C1 segment of cervical spinal cord (tissue), 14 donors: ENCODE data around the gene SLC22A31.
A peak's percentile ranks its signal among the peaks of the same experiment; 100 is the strongest.
"Not testable (repeated sequence)": the region's sequence is repeated elsewhere in the genome, so short reads cannot be mapped to it uniquely, and the experiment has no call there.

ENCODE experiments used
- DNase-seq, 14 donors: peaks; one replicate each; lab custom pipeline; 2025; lab: John Stamatoyannopoulos, UW

The SLC22A31 gene

DNA sequence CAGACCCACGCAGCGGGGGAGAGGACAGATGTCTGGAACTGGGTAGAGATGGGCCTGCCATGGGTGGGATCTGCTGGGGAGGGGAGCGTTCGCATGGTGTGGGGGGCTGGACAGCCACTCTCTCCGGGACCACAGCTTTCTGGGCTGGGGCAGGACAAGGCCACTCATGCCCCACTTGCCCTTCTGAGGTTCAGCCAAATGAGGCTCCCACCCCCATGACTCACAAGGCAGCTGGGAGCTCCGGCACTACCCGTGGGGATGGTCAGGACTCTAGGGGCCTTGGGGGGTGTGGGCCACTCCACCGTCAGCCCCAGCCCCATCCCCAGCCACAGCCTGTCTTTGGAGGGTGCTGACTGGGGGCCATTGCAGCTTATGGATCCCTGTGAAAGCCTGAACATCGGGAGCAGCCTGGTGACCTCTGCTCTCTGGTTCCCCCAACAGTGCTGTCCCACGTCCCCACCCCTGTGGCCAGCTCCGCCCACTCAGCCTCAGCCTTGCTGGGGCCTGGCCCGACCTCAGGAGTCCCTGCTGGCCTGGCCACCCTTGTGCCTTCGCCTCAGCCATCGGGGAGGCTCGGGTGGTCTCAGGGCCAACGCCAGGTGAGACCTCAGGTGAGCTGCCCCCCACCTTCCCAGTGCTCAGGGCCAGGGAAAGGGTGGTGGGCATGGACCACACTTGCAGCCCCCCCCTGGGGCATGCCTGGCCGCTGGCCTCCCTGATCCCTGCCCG, 33.5 kb downstream of the SLC22A31 start:
- DNase-seq, result no peak

DNA sequence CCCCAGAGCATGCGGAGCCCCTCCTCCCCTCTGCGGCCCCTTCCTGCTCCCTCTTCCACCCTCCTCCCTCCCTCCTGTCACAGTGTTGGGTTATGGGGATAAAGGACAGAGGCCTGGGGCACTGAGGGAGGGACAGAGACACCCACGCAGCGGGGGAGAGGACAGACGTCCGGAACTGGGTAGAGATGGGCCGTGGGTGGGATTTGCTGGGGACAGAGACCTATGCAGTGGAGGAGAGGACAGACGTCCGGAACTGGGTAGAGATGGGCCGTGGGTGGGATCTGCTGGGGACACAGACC, 34.7 kb downstream of the SLC22A31 start:
- not testable (repeated sequence) for DNase-seq

DNA sequence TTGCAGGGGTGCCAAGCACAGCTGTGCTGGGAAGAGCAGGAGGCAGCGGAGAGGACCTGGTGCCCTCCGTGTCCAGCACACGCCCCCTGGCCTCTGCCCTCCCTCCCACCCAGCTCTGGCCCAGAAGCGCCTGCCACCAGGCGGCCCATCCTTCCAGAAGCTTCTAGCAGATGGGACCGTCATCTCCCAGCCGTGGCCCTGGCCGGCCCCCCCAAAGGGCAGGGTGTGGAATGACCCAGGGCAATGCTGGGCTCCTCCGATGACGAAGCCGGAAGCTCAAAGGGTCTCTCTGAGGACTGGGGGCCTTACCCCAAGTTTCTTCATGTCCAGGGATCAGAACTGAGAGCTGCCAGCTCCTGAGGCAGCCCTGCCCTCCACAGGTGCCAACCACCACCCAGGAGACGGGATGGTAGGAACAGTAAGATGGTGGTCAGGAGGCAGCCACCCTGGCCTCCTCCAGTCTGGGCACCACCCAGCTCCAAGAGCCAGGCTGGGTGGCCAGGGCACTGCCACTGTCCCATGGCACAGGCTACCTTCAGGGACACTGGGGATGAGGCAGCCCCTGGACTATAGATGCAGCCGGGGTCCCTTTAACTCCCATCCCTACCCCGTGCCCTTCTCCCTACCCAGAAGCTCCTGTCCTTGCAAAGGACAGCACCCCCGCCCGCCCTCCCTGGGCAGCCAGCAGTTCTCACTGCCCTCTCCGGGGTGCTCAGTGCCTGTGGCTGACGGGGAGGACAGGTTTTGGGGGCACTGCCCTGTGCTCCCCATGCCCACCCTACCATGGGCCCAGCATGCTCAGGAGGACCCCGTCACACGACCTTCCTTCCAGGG, 35.3 kb downstream of the SLC22A31 start:
- no peak for DNase-seq

DNA sequence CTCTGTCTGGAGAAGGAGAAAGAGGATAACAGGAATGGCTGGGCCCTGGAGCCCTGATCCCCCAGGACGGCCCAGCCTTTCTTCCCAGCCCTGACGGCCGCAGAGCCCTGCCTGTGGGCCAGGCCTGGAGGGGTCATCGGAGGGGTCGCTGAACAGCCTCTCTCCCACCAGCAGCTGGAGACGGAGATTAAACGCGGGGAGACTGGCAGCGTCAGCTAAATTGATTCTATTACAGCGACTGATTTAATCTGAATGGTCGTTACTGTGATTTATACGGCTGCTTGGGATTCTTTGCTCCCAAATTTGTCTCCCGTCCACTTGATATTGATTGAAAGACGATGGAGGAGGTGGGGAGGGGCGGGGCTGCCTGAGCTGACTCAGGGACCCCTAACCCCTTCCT, 35.9 kb downstream of the SLC22A31 start:
- DNase-seq, result no peak

DNA sequence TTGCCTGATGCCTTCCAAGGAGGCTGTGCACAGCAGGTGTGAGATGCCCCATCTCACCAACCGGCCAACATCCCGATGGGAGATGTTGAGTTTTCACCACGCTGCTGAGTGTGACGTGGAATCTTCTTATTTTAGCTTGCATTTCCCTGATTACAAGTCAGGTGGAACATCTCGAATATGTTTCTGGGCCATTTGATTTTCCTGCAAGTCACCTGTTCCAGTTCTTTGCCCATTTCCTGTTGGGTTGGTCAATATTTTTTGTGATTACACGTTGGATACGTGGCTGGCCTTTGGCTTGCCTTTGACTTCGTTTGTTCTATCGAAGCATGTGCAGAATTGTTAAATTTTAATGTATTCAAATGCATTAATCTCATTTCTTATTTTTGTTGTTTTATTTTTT, 37.0 kb downstream of the SLC22A31 start:
- DNase-seq, result no peak

DNA sequence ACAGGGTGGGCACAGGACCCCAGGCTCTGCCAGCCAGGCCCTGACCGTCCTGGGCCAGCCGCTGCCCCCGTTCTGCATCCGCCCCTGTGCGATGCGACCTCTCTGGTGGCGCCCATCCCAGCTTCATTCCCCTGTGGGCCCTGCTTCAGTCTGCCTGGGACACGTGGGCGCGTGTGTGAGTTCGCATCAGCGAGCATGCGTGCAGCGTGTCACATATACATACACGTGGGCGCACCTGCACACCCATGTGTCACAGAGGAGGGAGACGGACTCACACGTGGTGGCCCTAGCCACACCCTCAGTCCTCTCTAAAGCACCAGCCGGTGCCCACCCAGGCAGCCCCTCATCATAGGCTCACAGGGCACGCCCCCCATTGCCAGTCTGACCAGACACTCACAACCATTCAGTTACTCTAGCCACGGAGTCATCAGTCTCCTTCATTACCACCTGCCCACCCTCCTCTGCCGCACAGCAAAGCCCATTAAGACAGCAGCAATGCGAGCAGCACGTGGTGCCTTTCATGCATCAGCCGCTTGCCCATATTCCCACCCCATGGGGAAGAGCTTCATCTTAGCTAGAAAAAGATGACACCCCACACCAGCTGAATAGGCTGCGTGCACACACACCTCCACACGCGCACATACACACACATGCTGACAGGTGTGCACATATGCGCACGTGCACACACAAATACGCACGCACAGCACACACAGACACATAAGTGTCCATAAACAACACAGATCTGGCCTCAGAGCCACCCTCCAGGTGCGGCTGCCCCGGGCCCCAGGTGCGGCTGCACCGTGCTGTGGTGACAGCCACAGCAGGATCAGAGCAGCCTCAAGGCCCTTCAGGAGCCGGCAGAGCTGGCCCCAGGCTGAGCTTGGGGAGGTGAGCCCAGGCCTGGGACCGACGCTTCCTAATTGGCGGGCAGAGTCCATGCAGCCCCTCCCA, 38.3 kb downstream of the SLC22A31 start:
- no peak for DNase-seq

DNA sequence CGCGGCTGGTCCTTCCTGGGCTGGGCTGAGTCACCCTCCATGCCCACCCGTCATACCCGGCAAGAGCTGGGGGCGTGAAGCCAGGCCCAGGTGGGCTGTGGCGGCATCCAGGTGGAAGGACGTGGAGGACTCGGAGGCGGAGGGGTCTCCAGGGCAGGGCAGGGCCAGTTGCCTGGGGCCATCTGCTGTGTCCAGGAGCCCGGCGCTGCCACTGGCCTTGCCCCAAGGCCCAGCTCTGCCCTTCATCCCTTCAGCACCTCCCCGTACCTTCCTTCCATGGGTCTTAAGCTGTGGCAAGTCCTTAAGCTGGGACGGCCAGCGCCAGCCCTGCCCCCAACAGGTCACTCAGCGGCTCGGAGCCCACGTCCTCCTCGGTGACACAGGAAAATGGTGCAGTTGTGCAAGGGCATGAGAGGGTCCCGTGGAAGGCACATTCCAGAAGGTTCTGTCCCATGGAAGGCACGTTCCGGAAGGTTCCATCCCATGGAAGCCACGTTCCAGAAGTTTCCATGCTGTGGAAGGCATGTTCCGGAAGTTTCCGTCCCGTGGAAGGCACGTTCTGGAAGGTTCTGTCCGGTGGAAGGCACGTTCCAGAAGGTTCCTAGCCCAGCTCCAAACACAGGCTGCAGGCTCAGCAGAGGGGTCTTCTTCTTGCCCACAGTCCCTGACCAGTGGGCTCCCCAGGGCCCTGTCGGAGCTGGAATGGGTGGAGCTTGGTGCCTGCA, 39.2 kb downstream of the SLC22A31 start:
- no peak for DNase-seq

DNA sequence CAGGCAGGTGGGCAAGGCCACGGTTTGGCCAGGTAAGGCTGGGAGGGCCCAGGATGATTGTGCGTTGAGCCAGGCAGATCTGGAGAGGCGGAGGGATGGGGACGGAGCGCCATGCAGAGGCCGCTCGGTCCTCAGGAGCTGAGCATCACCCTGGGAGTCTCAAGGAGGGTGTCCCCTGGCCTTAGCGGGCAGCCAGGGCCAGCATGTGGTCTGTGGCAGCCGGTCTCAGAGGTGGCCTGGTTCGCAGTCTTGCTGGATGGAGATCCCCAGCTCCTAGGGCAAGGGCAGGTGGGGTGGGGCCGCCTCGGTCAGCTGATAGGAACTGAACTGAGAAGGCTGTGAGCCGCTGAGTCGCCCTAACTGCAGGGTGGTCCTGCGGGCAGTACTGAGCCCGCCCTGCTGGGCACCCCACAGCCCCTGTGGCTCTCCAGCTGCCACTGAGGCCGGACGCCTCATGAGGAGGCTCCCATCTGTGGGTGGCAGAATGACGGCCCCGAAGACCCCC, 40.4 kb downstream of the SLC22A31 start:
- no peak for DNase-seq

DNA sequence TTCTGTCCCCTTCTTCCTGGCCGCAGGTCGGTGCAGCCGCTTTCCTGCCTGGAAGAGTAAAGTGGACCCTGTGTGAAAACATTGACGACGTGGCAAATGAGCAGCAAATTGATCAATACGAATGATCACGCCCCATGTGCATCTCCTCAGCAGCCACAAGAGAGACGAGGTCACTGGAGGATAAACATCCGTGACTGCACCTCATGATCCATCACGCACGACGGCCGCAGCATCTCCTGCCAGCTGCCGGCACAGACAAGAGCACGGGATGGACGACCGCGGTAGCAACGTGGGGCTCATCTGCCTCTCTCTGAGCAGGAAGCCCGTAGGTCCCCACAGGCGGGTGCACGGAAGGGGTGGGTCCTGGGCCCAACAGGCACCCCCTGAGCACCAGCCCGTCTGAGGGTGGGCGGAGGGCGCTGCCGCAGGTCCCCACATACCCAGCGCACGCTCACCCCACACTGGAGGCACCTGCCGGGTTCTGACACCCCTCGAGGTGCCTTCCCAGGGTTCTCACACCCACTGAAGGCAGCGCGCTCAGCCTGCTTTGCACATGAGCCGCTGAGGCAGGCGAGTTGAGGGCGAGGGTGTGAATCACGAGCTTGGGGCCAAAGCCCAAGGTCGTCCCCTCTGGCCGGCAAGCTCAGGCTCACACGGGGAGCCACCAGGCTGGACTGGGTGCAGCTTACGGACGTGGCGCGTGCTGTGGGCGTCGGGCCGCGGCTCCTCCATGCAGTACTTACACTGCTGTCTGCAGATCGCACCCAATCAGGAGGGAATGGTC, 41.1 kb downstream of the SLC22A31 start:
- no peak for DNase-seq

DNA sequence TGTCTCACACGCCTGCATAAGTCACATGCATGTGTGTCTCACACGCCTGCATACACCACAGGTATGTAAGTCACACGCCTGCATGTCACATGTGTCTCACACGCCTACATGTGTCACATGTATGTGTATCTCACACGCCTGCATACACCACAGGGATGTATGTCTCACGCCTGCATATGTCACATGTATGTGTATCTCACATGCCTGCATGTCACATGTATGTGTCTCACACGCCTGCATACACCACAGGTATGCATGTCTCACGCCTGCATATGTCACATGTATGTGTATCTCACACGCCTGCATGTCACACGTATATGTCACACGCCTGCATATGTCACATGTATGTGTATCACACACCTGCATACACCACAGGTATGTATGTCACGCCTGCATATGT, 42.6 kb downstream of the SLC22A31 start:
- no peak for DNase-seq

DNA sequence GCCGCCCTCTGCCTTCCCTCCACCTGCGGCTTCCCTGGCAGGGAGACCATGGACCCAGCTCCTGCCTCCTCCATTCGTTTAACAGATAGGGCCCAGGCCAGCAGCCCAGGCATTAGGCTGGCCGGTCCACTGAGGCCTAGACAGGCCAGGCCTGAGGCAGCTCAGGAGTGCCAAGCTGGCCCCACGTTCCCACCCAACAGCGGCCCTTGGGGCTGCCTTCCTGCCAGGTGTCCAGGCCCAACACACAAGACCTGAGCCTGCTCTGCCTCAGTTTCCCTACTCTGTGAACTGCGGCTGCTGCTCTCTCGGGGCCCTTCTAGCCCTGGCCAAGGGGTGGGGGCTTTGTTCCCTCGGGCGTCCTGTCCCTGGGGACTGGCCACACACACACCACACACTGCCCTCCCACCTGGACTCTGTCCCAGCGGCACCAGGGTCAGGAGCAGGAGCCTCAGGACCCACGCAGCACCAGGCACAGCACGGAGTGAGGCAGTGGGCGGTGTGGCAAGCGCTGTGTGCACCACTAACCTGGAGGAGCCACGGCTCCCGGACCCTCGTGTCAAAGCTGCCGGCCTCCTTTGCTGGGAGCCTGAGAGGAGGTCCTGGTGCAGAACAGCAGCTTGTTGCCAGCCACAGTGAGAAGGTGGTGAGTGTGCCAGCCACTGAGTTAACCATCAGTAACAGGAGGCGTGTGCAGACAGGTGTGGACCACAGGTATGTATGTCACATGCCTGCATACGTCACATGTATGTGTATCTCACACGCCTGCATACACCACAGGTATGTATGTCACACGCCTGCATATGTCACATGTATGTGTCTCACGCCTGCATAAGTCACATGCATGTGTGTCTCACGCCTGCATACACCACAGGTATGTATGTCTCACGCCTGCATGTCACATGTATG, 43.3 kb downstream of the SLC22A31 start:
- no peak for DNase-seq

DNA sequence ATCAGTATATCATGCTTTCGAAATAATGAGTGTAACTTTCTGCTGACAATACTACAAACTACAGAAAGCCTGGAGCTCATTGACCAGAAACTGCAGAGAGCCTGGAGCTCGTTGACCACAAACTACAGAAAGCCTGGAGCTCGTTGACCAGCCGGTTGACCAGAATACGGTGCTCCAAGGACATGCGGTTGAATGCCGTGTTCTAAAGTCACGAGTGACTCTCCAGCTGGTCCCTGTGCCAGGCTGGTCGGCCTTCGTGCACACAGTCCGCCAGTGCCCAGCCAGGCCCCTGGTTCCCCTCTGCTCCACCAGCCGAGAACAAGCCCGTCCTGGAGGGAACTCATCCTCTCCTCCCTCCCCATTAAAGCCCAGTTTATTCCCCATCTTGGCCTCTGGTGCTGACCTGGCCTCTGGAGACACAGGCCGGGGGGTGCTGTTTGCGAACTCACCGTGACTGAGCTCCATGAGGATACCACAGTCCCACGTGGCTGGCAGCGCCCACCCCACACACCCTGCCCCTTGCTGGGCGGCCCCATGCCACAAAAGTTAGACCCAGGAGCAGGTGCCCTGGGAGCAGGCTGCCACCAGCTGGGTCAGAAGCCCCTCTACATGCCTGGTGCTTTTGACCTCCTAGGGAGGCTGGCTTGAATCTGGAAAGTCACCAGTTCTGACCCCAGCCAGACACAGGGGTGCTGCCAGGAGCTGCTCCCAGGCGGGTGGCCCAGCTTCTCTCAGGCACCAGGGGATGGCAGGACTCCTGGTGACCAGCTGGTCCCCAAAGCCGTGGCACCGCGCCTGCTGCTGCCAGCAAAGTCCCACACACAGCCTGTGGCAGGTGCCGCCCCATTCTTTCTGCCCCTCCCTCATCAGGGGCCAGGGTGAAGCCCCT, 44.2 kb downstream of the SLC22A31 start:
- DNase-seq, result peak in 2 of 14 donors; percentile 6 to 38

DNA sequence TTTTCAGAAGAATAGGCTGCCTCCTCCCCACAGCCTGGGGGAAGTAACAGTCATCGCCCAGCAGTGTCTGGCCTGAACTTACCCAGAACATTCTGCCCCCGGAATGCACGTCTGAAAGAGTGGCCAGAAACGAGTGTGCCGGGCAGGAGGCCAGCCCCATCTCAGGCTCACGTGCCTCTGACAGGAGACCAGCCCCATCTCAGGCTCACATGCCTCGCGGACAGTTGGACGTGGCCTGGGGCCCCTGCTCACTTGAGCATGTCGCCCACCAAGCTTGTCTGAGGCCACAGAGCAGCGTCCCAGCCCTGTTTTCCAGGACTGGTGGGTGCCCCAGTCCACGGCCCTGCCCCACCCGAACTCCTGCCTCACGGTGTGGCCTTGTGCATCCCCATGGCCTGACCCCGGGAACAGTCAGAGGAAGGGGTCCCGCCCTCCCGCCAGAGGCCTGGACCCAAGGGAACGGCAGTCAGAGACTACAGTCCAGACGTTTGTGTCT, 45.1 kb downstream of the SLC22A31 start:
- no peak for DNase-seq

DNA sequence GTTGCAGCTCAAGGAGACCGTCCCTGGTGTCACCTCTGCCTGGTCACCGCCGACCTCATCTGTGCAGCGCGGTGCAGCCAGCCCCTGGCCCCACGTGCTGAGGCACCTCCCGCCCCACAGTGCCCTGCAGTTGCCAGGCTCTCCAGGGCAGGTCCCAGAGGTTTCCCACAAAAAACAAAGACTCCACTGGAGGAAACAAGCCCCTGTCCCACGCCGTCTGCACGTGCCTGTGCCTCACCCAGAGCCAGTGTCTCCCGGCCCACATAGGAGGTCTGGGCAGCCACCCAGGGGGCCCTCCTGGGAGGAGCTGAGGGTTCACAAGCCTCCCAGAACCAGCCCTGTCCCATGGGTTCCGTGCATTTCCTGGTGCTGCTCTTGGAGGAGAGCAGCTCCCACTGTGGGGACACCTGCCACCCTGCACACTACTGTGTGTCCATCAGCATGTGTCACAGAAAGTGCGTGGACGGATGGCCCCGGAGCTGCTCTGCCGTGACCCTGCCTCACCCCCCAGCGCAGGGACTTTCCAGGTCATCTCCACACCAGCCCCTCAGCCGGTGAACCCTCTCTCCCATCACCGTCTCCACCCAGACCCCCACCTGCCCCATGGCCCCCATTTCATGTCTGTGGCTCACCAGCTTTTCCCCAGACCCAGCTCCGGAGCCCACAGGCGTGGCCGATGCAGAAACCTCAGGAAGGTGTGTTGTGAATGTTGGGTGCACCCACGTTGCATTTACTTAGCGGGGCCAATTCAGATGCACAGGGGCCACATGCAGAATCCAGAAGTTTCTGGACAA, 45.8 kb downstream of the SLC22A31 start:
- DNase-seq, result no peak

DNA sequence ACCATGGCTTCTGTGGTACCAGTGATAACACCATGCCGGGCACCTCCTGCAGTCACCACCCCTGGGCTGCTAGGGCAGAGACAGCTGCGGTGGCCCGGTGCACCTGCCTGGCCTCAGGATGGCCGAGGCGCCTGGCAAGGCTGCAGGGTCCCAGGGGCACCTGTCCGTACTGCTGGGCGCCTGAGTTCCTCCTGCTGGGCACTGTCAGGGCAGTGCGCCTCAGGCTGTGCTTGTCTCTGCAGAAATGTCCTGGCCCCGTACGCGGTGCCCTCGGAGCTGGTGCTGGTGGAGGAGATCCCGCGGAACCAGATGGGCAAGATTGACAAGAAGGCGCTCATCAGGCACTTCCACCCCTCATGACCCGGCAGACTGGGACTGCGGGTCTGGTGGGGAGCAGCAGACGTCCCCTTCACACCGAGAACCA, 46.5 kb downstream of the SLC22A31 start:
- no peak for DNase-seq

DNA sequence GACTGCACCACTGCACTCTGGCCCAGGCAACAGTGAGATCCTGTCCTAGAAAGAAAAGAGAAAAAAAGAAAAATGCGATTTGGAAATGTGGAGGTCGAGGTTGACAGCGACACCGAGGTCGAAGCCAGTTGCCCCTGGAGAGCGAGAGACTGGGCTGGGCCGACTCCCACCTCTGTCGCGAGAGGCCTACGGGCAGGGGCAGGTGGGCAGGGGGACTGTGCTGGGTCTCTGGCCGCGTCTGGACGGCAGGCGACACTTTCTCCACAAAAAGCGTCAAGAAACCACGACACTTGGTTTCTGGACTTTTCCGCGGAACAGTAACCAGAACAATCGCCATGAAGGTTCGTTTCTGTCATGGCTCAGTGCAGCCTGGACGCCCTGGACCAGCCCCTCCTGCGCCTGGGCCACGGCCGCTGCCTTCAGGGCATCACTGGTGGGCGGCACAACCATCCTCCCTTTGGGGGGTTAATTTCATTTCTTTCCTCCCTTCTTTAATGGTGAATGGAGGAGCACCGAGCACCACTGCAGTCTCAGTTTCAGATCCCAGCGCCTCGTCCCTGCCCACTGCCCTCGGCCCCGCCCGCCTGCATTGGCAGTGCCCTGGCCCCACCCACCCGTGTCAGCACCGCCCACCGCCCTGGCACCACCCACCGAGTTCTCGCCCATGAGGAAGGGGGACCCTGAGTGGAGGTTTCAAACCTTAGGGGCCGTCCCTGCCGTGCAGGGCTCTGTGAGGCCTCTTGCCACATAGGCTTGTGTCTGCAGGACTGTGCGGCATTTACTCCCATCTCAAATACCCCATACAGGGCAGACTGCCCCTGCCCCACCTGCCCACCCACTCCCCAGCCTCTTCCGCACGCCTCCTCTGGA, 47.3 kb downstream of the SLC22A31 start:
- DNase-seq, result no peak
